Measurements from ENCODE around the gene HTR3A. TPM values are rescaled to one million over a fixed set of nuclear protein-coding genes. Genes with fewer than 3 reads are reported as not detected.
A peak's percentile ranks its signal among the peaks of the same experiment; 100 is the strongest.

HTR3A gene
- total and polyA plus RNA-seq, 2 experiments from 2014 or later: 5.8 to 8.1 TPM

DNA sequence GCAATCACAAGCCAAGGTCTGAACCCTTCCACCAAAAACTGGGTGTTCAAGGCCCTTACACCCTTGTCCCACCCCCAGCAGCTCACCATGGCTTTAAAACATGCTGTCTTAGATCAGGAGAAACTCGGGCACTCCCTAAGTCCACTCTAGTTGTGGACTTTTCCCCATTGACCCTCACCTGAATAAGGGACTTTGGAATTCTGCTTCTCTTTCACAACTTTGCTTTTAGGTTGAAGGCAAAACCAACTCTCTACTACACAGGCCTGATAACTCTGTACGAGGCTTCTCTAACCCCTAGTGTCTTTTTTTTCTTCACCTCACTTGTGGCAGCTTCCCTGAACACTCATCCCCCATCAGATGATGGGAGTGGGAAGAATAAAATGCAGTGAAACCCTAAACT, 15.0 kb downstream of the HTR3A start (continued):
- no peak for TF ChIP-seq EZH2phosphoT487 (IDR thresholded peaks at IDR 0.05; ENCODE audit: unreplicated experiment)
- TF ChIP-seq CREB1 (CRISPR knock-in tag; IDR thresholded peaks at IDR 0.05; ENCODE audit: low read depth): no peak

DNA sequence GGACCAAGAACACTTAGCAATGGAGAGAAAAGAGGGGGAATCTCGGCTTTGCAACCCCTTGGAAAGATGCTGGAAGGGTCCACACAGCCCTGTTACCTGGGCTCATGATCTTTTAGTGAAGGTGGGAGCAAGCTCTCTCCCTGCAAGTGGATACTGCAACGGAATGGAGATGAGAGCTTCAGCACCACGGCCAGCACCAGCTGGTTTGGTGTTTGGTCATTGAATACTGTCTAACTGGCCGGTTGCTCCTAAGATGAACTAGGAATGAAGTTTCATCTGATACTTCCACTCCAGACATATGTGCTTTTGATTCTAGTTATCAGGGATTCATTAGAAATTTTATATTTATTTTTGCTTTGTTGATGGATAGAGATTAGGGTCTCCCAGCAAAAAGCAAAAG, 16.3 kb downstream of the HTR3A start:
- Mint-ChIP-seq H3K4me3 (no peak overlapping the region), H3K27me3 (ENCODE audit: insufficient read depth, low read depth, poor library complexity) (peaks cover 16% of the 10 kb centered on the region), H3K27ac (no peak overlapping the region), H3K9me3 (no peaks in the 10 kb centered on the region), H3K4me1 (peaks cover 19% of the 10 kb centered on the region), H3K36me3 (ENCODE audit: low read depth) (no peaks in the 10 kb centered on the region)
- Histone ChIP-seq H3K4me2 (no peak overlapping the region), H3K4me1 (ENCODE audit: insufficient read depth) (peaks cover 12% of the 10 kb centered on the region), H3K9me2 (ENCODE audit: insufficient read depth) (no peaks in the 10 kb centered on the region), H3K27me3 (ENCODE audit: insufficient read depth) (no peaks in the 10 kb centered on the region), H3K27ac (ENCODE audit: low read depth) (no peak overlapping the region), H3K4me3 (no peak overlapping the region), H3K36me3 (ENCODE audit: insufficient read depth) (no peaks in the 10 kb centered on the region), H3K79me2 (replicated peaks; ENCODE audit: insufficient read depth) (no peaks in the 10 kb centered on the region), H2AFZ (no peak overlapping the region), H4K20me1 (replicated peaks; ENCODE audit: insufficient read depth) (no peaks in the 10 kb centered on the region), H3F3A (replicated peaks; ENCODE audit: low read depth) (no peaks in the 10 kb centered on the region)
- TF ChIP-seq, protein P1, sequence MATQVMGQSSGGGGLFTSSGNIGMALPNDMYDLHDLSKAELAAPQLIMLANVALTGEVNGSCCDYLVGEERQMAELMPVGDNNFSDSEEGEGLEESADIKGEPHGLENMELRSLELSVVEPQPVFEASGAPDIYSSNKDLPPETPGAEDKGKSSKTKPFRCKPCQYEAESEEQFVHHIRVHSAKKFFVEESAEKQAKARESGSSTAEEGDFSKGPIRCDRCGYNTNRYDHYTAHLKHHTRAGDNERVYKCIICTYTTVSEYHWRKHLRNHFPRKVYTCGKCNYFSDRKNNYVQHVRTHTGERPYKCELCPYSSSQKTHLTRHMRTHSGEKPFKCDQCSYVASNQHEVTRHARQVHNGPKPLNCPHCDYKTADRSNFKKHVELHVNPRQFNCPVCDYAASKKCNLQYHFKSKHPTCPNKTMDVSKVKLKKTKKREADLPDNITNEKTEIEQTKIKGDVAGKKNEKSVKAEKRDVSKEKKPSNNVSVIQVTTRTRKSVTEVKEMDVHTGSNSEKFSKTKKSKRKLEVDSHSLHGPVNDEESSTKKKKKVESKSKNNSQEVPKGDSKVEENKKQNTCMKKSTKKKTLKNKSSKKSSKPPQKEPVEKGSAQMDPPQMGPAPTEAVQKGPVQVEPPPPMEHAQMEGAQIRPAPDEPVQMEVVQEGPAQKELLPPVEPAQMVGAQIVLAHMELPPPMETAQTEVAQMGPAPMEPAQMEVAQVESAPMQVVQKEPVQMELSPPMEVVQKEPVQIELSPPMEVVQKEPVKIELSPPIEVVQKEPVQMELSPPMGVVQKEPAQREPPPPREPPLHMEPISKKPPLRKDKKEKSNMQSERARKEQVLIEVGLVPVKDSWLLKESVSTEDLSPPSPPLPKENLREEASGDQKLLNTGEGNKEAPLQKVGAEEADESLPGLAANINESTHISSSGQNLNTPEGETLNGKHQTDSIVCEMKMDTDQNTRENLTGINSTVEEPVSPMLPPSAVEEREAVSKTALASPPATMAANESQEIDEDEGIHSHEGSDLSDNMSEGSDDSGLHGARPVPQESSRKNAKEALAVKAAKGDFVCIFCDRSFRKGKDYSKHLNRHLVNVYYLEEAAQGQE (IDR thresholded peaks at IDR 0.05; ENCODE audit: unreplicated experiment): peak; percentile 93
- TF ChIP-seq EZH2 (IDR thresholded peaks at IDR 0.05; ENCODE audit: low read depth, unreplicated experiment): no peak
- ATAC-seq (peak; percentile 59), DNase-seq (ENCODE audit: low spot score) (peak; percentile 87)

- Mint-ChIP-seq H3K36me3 (ENCODE audit: low read depth) (no peaks in the 10 kb centered on the region), H3K4me3 (no peak overlapping the region), H3K4me1 (peaks cover 19% of the 10 kb centered on the region), H3K27me3 (ENCODE audit: insufficient read depth, low read depth, poor library complexity) (peaks cover 16% of the 10 kb centered on the region), H3K27ac (no peak overlapping the region), H3K9me3 (no peaks in the 10 kb centered on the region)
- H3K4me1 ChIP-seq (ENCODE audit: insufficient read depth): peaks cover 12% of the 10 kb centered on the region
- H4K20me1 ChIP-seq (replicated peaks; ENCODE audit: insufficient read depth): no peaks in the 10 kb centered on the region
- no peaks in the 10 kb centered on the region for H3K79me2 ChIP-seq (replicated peaks; ENCODE audit: insufficient read depth)
- no peak overlapping the region for H3K4me3 ChIP-seq
- H3K36me3 ChIP-seq (ENCODE audit: insufficient read depth): no peaks in the 10 kb centered on the region
- H3K4me2 ChIP-seq: peak overlapping the region; percentile 32; the same call in 1 of the 2 replicates
- H2AFZ ChIP-seq: no peak overlapping the region
- H3K27me3 ChIP-seq (ENCODE audit: insufficient read depth): no peaks in the 10 kb centered on the region
- DNase-seq (ENCODE audit: low spot score): no peak
- no peaks in the 10 kb centered on the region for H3F3A ChIP-seq (replicated peaks; ENCODE audit: low read depth)
- no peak for ATAC-seq
- H3K27ac ChIP-seq (ENCODE audit: low read depth): no peak overlapping the region
- no peaks in the 10 kb centered on the region for H3K9me2 ChIP-seq (ENCODE audit: insufficient read depth)
- no peak for TF ChIP-seq JUNB (IDR thresholded peaks at IDR 0.05; ENCODE audit: unreplicated experiment)
- TF ChIP-seq, protein P1 (IDR thresholded peaks at IDR 0.05; ENCODE audit: unreplicated experiment): no peak
- TF ChIP-seq, protein P2, sequence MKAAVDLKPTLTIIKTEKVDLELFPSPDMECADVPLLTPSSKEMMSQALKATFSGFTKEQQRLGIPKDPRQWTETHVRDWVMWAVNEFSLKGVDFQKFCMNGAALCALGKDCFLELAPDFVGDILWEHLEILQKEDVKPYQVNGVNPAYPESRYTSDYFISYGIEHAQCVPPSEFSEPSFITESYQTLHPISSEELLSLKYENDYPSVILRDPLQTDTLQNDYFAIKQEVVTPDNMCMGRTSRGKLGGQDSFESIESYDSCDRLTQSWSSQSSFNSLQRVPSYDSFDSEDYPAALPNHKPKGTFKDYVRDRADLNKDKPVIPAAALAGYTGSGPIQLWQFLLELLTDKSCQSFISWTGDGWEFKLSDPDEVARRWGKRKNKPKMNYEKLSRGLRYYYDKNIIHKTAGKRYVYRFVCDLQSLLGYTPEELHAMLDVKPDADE (IDR thresholded peaks at IDR 0.05): no peak
- no peak for TF ChIP-seq NANOG (IDR thresholded peaks at IDR 0.05; ENCODE audit: borderline replicate concordance)
- TF ChIP-seq EZH2phosphoT487 (IDR thresholded peaks at IDR 0.05; ENCODE audit: unreplicated experiment): no peak
- no peak for TF ChIP-seq CREB1 (CRISPR knock-in tag; IDR thresholded peaks at IDR 0.05; ENCODE audit: low read depth)
- TF ChIP-seq ZNF114 (CRISPR knock-in tag; IDR thresholded peaks at IDR 0.05): no peak
- TF ChIP-seq POLR2AphosphoS5 (IDR thresholded peaks at IDR 0.05; ENCODE audit: low read depth): no peak
- TF ChIP-seq, protein P3, sequence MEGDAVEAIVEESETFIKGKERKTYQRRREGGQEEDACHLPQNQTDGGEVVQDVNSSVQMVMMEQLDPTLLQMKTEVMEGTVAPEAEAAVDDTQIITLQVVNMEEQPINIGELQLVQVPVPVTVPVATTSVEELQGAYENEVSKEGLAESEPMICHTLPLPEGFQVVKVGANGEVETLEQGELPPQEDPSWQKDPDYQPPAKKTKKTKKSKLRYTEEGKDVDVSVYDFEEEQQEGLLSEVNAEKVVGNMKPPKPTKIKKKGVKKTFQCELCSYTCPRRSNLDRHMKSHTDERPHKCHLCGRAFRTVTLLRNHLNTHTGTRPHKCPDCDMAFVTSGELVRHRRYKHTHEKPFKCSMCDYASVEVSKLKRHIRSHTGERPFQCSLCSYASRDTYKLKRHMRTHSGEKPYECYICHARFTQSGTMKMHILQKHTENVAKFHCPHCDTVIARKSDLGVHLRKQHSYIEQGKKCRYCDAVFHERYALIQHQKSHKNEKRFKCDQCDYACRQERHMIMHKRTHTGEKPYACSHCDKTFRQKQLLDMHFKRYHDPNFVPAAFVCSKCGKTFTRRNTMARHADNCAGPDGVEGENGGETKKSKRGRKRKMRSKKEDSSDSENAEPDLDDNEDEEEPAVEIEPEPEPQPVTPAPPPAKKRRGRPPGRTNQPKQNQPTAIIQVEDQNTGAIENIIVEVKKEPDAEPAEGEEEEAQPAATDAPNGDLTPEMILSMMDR (conservative IDR thresholded peaks at IDR 0.05; ENCODE audit: low read depth in 2 of 2): no peak
These were observed 17.0 kb downstream of the HTR3A start for GRCh38 chr11:113991718-113992458.
